Right ventricle myocardium superior (tissue), 1 donor: ENCODE results near the gene NGDN. TPM values are rescaled to one million over a fixed set of nuclear protein-coding genes. Genes with fewer than 3 reads are reported as not detected.
"Not testable (repeated sequence)": the region's sequence is repeated elsewhere in the genome, so short reads cannot be mapped to it uniquely, and the experiment has no call there.

ENCODE experiments used
- ATAC-seq: fragments of 200-7000 bp; cut with Tn5 transposase; one replicate; pipeline ENCODE4 v1.9.1; 2020; ENCODE audit warnings: mild to moderate bottlenecking; ENCODE audit not compliant: poor library complexity
- DNase-seq: peaks from one replicate; pipeline ENCODE4 v3.0.0-alpha.2; 2020
- intact Hi-C: fragments of 100-400 bp; cut with DNase I; formaldehyde crosslinking; loops from one replicate; pipeline ENCODE4 v1.11.2; 2022
- total RNA-seq: library from RNA; stranded (reverse); fragmentation: NEBNext Ultra II Directional; extraction: Animal tissue kit (Norgen Biotek cat#: 25700); gene quantifications from one replicate; pipeline ENCODE4 v1.2.1, GENCODE V29; 2021
- donor health status: DM: no; HTN: yes; CAD: no; lungs with severe emphysema.

The NGDN gene
- total RNA-seq, 1 donor from 2014 or later = 17.0 TPM

DNA sequence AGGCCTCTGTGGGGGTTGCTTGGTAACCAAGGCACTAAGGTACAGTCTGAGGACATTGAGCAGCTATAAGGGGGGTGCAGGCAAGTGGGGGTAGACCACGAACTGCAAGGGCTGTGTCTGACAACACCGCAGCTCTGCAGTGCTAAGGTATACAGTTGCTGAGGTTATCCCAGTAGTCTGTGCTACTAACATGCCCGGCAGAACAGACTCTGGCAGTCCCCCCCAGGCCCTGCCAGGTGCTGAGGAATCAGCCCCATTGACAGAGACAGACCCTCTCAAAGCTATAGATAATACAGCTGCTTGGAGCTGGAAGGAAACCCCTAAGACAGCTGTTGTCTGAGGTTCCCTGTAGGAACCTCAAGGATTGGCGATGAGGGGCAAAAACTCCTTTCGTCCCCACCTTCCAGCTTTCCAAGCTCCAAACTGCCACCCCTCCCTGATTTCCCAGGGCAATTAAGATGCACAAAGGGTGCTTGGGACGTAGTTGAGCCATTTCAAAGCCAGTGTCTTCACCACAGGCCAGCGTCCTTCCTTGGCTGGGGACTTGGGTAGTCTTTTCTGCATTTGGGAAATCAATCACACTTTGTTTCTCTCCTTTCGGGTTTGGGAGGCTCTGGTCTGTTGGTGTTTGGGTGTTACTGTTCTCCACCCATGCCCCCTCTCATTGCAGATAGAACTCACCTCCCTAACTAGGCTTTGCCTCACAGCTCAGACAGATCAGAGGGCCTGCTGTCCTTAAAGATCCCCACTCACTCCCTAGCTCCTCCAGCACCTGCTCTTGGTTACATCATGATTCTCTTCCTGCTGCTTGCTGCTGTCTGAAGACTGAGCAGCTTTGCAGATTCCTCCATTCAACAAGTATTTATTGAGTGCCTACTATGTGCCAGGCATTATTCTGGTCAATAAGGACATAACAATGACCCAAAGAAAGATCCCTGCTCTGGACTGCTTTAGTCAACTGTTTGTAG is 32.1 kb upstream of the NGDN start:
- intact Hi-C loops = no loop called here
- ATAC-seq (peak; percentile 0), DNase-seq (no peak)

DNA sequence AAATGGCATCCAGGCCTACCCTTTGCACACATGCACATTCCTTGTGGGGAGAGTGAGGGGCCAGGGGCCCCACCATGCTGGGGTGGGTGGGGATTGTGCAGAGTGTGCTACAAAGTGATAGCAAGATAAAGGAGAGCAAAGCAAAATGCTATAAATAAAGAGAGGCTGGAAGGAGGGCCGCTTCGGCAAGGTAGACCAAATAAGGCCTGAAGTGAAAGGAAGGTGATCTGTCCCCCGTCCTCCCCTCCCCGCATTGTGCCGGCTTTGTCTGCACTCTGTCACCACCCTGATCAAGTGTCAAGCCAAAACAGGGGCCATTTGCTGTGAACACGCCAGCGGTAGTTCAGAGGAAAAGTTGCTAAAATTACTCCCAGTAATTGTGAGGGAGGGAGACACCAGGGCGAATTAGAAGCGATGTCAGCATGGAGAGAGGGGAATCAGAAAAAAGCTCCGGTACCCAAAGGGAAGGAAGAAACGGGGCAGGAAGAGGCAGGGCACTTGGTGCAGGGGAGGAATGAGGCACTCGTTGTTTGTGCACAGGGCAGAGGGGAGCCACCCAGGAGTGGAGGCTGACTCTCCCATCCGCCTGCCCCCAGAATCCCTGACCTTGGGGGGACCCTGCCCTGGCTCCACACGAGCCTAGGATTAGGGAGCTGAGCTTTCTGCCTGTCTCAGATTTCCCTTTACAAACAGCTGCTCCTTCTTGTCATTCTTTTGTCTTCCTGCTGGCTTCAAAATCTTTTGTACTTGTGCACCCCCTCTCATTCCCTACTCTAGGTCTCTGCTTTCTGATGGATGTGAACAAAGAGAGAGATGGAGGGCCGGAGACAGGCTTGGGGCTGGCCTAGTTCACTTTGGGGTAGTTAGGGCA is 31.2 kb upstream of the NGDN start:
- DNase-seq (peak; percentile 78), ATAC-seq (peak; percentile 53)
- intact Hi-C loops = no loop called here

DNA sequence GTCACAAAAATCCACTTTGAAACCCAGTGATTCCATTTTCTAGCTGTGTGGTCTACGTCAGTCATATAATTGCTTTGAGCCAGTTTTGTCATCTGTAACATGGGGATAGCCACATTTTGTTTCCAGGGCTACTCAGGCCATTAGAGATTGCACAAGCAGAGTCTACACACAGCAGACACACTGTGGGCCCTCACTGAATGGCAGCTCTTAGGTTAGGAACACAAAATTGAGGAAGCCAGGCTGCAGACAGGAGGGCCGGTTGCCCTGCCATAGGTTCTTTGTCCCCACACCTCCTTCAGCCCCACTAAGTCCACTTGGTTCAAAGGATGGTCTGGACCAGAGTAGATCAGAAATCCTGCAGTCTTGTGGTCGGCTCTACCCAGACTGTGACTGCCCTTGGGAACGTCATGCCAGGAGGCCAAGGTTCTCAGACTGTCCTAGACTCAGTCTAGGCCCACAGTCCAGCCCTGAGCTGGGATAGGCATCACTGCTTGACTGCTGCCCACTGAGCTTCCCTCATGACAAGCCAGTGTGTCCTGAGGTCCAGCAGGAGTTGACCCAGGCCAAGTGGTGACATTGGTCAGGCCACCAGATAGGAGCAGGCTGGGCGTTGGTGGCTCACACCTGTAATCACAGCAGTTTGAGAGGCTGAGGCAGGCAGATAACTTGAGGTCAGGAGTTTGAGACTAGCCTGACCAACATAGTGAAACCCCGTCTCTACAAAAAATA is 30.2 kb upstream of the NGDN start:
- intact Hi-C loops = no loop called here
- no peak for DNase-seq
- no peak for ATAC-seq

DNA sequence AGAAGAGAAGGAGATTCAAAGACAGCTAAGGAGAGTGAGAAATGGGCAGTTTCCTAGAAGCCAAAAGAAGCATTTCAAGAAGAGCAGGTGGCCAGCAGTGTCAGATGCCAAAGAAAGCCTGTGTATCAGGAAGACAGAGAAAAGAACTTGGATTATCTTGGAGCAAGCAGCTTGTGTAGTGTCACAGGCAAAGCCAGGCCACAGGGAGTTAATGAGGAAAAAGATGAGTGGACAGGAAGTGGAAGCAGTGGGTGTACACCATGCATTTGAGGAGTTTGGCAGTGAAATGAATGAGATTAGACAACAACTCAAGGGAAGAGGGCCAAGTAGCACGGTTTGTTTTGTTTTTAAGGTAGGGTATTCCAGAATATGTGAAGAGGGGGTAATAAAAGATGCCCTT is 28.4 kb upstream of the NGDN start:
- ATAC-seq (no peak), DNase-seq (no peak)
- intact Hi-C loops = no loop called here

DNA sequence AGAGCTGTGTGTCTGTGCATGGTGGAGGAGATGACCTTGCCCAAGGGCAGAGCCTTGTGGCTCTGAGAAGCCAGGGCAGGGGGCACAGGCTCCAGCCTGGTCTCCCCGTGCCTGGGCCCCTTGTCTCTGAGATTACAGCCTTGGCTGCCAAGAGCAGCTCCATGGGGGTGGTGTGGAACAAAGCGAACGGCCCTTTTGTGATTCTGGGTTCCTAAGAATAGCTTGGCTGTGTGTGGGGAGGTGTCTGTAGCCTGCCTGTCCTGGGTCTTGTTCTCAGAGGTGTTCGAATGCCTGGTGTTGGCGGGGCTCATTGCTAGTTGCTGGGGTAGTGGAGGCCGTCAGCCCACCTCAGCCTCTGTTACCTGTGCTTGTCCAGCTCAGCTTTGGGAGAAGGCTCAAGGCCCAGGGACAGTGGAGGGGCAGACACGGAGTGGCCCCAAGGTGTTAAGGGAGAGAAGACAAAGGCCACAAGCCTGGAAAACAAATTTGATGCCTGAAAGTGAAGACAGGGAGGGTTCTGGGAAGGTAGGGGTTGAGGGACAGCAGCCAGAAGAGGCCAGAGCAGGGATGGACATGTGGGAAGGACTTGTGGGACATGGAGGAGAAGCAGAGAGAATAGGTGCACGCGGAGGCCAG is 26.7 kb upstream of the NGDN start:
- DNase-seq (peak; percentile 80), ATAC-seq (peak; percentile 63)
- intact Hi-C loops = no loop called here

DNA sequence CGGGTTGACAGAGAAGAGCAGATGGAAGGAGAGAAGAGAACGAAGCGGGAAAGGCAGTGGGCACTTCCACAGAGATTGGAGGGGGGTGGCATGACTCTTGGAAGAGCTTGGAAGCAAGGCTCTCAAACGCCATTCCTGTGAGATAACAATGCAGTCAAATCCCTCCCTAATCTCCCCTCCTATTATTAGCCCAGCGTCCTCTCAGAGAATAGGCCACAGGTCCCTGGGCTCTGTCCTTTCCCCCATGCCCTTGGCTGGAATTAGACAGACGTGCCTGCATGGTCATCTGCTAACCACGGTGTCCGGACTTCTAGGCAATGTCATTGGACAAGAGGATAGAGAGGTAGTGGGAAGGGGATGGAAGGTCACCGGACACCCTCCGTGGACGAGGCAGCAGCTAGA is 26.1 kb upstream of the NGDN start:
- ATAC-seq = peak; percentile 72
- intact Hi-C loops = no loop called here
- peak; percentile 57 for DNase-seq

DNA sequence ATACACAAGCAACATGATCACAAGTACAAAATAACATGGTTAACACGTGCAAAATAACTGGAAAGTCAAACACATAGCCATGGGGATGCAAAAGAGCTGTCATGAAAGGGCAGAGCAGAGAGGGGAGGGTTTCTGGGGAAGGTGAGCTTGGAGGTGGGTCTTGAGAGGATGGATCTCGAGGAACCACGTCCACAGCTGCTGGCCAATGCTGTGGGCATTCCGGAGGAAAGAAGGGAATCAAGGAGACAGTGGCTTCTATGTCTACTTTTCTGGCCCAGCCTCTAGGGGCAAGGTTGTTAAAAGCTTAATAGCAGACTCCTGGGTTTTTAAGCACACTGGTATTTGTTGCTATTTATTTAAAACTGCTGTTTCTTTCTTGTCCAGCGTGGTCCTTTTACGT is 25.6 kb upstream of the NGDN start:
- intact Hi-C loops = no loop called here
- DNase-seq (no peak), ATAC-seq (peak; percentile 5)

DNA sequence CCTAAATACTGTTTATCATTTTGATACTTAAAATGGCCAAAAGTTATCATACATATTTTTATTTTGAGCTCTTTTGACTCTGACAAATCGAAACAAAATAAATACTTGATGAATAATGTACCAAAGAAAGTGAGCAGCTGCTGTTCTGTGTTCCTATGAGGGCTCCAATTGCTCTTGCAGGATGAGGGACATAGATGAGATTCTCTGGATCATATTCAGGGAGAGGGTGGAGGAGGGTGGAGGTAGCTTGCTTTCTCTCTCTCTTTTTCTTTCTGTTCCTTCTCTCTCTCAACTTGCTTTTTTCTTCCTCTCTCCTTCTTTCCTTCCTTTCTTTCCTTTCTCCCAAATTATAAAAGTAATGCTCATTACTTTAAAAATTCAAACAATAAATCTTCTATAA is 25.2 kb upstream of the NGDN start:
- intact Hi-C loops = no loop called here

DNA sequence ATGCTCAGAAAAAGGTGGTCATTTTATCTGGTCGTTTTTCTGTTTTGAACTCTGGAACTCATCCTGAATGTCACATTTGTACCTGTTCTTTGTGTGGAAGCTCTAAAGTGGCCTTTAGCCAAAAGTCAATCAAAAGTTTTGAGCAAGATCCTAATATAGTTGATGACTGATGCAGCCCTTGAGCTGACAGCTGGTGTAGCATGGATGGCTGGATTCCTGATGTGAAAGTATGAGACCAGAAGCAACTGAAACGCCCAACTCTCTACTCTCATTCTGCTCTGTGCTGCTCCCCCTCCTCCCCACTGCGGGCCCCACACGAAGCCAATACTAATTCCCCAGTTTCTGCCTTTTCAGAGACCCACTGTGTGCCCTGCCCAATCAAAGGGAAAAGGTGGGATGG is 23.7 kb upstream of the NGDN start:
- intact Hi-C loops = no loop called here
- DNase-seq = no peak
- no peak for ATAC-seq

More for the DNA sequence above, 25.2 kb upstream of the NGDN start:
- peak; percentile 39 for ATAC-seq
- no peak for DNase-seq

DNA sequence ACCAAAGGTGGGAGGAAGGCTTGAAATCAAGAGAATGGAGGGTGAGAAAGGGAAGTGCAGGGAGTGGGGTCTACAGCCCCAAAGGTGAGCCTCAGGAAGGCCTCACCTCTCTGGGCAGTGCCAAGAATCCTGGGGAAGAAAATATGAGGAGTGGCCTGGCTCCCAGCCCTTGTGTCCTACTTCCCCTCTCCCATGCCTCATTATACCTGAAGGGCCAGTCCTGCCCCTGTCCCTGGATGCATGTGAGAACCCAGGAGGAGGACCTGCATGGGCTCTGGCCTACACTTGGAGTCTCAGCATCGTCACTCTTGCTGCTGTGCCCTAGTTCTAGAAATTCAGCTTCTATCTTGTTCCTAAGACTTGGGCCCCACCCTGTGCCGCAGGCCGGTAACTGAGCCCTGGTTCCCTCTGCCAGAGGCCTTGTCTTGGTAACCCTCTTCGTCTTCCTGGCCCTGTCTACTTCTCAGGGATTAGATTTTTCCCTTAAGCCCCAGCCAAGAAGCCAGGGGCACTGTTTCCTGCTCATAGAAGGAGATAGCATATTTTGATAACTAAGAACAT is 23.1 kb upstream of the NGDN start:
- intact Hi-C loops = no loop called here
- no peak for DNase-seq
- peak; percentile 33 for ATAC-seq

DNA sequence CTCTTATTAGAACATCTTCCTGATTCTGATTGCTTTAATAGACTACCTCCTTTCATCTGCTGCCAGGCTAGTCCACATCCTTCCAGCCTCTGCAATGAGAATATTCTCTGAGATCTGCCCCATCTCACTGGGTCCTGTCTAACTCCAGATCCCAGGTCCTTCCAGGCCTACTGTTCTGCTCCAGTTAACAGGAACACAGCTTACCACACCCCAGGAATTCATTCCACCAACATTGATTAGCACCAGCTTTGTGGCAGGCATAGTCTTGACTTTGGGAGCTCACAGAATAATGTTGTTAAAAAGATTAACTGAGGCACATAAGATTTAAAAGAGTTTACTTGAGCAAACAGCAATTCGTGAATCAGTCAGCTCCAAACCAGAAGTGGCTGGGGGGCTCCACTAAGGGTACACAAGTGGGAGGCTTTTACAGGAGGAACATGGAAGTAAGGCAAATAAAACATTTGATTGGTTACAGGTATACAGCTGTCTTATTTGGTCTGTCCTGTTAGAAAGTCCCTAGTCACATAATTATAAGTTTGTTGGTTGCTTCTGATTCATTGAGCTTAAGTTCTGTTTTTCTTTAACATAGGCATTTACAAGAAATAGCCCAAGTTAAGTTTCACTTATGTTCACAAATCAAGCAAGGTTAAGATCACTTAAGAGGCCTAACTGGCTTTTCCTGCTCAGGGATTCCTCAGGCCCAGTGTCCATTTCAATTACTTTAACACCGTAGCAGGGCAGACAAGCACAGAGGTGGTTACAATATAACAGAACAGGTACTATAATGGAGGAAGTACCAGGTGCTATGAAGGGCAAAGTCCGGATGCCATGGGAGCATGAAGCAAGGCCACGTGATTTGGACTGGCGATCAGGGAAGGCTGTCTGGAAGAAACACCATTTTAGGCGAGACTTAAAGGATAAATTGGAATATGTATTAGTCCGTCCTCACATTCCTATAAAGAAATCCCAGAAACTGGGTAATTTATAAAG is 21.8 kb upstream of the NGDN start:
- DNase-seq (no peak), ATAC-seq (no peak)
- intact Hi-C loops = no loop called here

DNA sequence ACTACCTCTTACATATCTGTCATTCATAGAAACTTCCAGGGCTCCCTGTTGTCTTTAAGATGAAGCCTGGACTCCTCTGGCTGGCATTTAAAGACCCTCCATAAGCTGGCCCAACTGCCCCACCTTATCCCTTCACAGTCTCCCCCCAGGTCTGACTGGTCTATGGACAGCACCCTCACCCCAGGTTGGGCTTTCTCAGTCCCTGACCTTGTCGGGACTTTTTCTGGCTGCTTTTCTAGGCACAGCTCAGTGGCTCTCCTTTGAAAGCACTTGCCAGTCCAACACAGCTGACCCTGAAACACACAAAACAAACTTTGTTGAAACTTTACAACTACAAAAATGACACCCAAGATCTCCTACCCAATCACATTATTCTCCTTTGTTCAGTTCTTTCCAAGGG is 20.2 kb upstream of the NGDN start:
- no peak for DNase-seq
- no peak for ATAC-seq
- intact Hi-C loops = no loop called here

DNA sequence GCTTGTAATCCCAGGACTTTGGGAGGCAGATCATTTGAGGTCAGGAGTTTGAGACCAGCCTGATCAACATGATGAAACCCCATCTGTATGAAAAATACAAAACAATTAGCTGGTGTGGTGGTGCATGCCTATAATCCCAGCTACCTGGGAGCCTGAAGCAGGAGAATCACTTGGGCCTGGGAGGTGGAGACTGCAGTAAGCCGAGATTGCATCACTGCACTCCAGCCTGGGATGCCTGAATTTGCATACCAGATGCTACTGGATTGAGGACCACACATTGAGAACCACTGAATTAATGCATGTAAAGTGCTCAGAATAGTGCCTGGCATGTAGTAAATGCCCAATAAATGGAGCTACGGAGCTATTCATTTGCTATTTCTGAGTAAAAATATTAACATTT is 19.1 kb upstream of the NGDN start:
- DNase-seq (no peak), ATAC-seq (no peak)
- intact Hi-C loops = loop anchor here (10.0 kb wide), 1 partner anchor 126 kb away; the partner anchor contains the start of gene PABPN1

DNA sequence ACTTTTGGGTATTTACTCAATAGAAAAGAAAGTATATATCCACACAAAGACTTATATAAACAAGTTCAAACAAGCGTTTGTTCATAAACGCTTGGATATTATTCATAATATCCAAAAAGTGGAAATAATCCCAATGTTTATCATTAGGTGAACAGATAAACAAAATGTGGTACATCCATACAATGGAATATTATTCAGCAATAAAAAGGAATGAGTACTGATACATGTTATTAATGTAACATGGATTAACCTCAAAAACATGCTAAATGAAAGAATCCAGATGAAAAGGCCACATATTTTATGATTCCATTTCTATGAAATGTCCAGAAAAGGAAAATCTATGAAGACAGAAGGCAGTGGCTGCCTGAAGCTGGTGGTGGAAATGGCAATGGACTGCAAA is 17.3 kb upstream of the NGDN start:
- no peak for DNase-seq
- intact Hi-C loops = loop anchor here (10.0 kb wide), 1 partner anchor 127 kb away; the partner anchor contains the start of gene PABPN1
- ATAC-seq = no peak

DNA sequence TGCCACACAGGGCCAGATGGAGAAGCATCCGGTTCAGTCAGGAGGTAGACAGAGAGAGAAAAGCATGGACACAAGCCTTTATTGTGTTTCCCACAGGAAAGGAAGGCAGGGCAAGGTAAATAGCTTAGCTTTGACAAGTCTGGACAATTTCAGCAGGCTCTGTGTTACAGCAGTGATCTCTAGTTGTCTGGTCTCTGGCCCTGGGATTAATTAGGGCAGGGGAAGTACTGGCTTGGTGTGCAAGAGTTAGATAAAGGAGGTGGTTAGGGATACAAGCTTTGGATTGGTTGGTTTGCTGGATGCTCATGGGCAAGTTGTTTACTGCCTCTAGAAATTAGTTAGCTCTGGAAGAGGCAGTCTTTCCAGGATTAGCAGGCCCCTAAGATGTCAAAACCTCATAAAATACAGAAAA is 15.1 kb upstream of the NGDN start:
- ATAC-seq (no peak), DNase-seq (no peak)
- intact Hi-C loops = loop anchor here (10.0 kb wide), 1 partner anchor 130 kb away; the partner anchor contains the start of gene PABPN1

DNA sequence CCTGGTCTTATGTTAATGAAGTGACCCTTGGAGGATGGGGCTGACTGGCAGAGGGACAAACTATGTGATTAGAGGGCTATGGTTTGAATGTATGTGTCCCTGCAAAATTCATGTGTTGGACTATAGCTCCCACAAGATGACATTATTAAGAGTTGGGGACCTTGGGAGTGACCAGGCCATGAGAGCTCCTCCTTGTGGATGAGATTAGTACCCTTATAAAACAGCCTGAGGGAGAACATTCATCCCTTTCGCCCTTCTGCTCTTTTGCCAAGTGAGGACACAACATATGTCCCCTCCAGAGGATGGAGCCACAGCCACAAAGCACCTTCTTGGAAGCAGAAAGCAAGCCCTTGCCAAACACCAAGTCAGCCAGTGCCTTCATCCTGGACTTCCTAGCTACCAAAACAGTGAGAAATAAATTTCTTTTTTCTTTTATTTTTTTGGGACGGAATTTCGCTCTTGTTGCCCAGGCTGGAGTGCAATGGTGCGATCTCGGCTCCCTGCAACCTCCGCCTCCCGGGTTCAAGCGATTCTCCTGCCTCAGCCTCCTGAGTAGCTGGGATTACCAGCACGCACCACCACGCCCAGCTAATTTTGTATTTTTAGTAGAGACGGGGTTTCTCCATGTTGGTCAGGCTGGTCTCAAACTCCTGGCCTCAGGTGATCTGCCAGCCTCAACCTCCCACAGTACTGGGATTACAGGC is 12.5 kb upstream of the NGDN start:
- not testable (repeated sequence) for DNase-seq
- intact Hi-C loops = loop anchor here (10.0 kb wide), 1 partner anchor 132 kb away; the partner anchor contains the start of gene PABPN1
- ATAC-seq = peak; percentile 71
